Transverse colon (tissue), 4 donors: Measurements from ENCODE around the gene MSI2. TPM values are rescaled to one million over a fixed set of nuclear protein-coding genes. Genes with fewer than 3 reads are reported as not detected.

Experiments used
- DNase-seq: peaks from one replicate; pipeline ENCODE4 v3.0.0-alpha.2; 2019
- H3K27ac ChIP-seq, 4 donors: fragments of 200-600 bp; sonication (generic); 2 replicates each; pipeline ENCODE4 v1.5.1; 2016 to 2018; ENCODE audit warnings: inconsistent platforms in 4 of 4
- H3K27me3 ChIP-seq: fragments of 200-600 bp; sonication (generic); 2 replicates; pipeline ENCODE4 v1.5.1; 2017; ENCODE audit warnings: inconsistent platforms
- H3K36me3 ChIP-seq, 4 donors: fragments of 200-600 bp; sonication (generic); 2 replicates each; pipeline ENCODE4 v1.5.1; 2017 to 2019; ENCODE audit warnings: inconsistent platforms in 4 of 4
- H3K4me1 ChIP-seq, 4 donors: fragments of 200-600 bp; sonication (generic); 2 replicates each; pipeline ENCODE4 v1.5.1; 2017 to 2020; ENCODE audit warnings: inconsistent platforms in 4 of 4
- H3K4me3 ChIP-seq, 4 donors: fragments of 200-600 bp; sonication (generic); 1 replicate in 1 of 4; 2 replicates in 3 of 4; pipeline versions ENCODE4 v1.5.1 to v1.6.1; 2017 to 2019; ENCODE audit warnings: inconsistent platforms in 4 of 4
- H3K9me3 ChIP-seq, 2 donors: fragments of 200-600 bp; sonication (generic); 2 replicates each; pipeline ENCODE4 v1.5.1; 2017 to 2019; ENCODE audit warnings: inconsistent platforms in 2 of 2
- EP300 ChIP-seq: sonication (generic); formaldehyde crosslinking; IDR thresholded peaks from one replicate; pipeline ENCODE4 v1.6.1; 2017; ENCODE audit warnings: antibody characterized with exemption, low read depth
- POLR2A ChIP-seq: fragments of 450-650 bp; IDR thresholded peaks from one replicate; pipeline ENCODE4 v1.6.1; 2016; ENCODE audit warnings: antibody characterized with exemption, mild to moderate bottlenecking, moderate library complexity
- POLR2AphosphoS5 ChIP-seq, 3 donors: sonication (generic); formaldehyde crosslinking; IDR thresholded peaks; one replicate each; pipeline ENCODE4 v1.6.1; 2016; ENCODE audit warnings: antibody characterized with exemption in 3 of 3
- WGBS, 2 donors: methylation state at CpG; one replicate each; pipeline ENCODE4 v1.1.5; 2018; ENCODE audit warnings: low coverage in 1 of 2; 5-methylcytosine and 5-hydroxymethylcytosine counted together
- in situ Hi-C, 4 donors: fragments of 200-750 bp; cut with MboI; loops; one replicate each; pipeline versions ENCODE4 v1.15.0 to v1.15.1; 2017; ENCODE audit warnings: low sequenced_read_pairs in 3 of 4, low pct_ligation_motif_present in 1 of 4, low pct_unique_long_range_greater_than_20kb in 1 of 4
- intact Hi-C: fragments of 100-400 bp; cut with DNase I; formaldehyde crosslinking; loops from one replicate; pipeline ENCODE4 v1.15.1; 2023; ENCODE audit warnings: low total_unique reads
- total RNA-seq, 4 donors: library from RNA; depleted of rRNA; stranded (reverse); fragments of >200 nt; gene quantifications; one replicate each; pipeline ENCODE4 v1.1.0, GENCODE V29; 2016
- TF ChIP-seq, protein P1 (sequence below), 5 experiments: fragments of 200-600 bp in 3 of 5; fragments of 450-650 bp in 2 of 5; sonication (generic) in 3 of 5; IDR thresholded peaks; 1 replicate in 2 of 5; 2 replicates in 3 of 5; pipeline ENCODE4 v1.5.1; 2016 to 2017; ENCODE audit warnings: antibody characterized with exemption in 5 of 5, inconsistent platforms in 3 of 5, mild to moderate bottlenecking in 2 of 5, moderate library complexity in 1 of 5

Gene MSI2
- total RNA-seq, 4 donors from 2014 or later: 20.6 to 36.0 (median 29.3) TPM

GRCh38 chr17:57264250-57264649, 7.9 kb downstream of the MSI2 start:
- Histone ChIP-seq H3K4me3 (no peak overlapping the region), H3K9me3 (no peaks in the 10 kb centered on the region), H3K27ac (no peak overlapping the region), H3K36me3 (peaks cover 0 to 23% (median 4%) of the 10 kb centered on the region in 4 donors), H3K27me3 (no peaks in the 10 kb centered on the region), H3K4me1 (peaks cover 0 to 3% (median under 1%) of the 10 kb centered on the region in 4 donors)
- TF ChIP-seq, protein P1, sequence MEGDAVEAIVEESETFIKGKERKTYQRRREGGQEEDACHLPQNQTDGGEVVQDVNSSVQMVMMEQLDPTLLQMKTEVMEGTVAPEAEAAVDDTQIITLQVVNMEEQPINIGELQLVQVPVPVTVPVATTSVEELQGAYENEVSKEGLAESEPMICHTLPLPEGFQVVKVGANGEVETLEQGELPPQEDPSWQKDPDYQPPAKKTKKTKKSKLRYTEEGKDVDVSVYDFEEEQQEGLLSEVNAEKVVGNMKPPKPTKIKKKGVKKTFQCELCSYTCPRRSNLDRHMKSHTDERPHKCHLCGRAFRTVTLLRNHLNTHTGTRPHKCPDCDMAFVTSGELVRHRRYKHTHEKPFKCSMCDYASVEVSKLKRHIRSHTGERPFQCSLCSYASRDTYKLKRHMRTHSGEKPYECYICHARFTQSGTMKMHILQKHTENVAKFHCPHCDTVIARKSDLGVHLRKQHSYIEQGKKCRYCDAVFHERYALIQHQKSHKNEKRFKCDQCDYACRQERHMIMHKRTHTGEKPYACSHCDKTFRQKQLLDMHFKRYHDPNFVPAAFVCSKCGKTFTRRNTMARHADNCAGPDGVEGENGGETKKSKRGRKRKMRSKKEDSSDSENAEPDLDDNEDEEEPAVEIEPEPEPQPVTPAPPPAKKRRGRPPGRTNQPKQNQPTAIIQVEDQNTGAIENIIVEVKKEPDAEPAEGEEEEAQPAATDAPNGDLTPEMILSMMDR (IDR thresholded peaks at IDR 0.05): no peak
- no peak for TF ChIP-seq POLR2A
- no peak for TF ChIP-seq POLR2AphosphoS5 (IDR thresholded peaks at IDR 0.05)
- TF ChIP-seq EP300: no peak
- intact Hi-C loops (no loop called here), in situ Hi-C loops (loop anchor here in 1 of 4 donors (25.0 kb wide), 1 partner anchor 148 kb away; no protein-coding TSS in a partner anchor)
- WGBS, 2 donors: 94 to 99% methylated on average over 5 of the region's 5 CpGs
- no peak for DNase-seq

GRCh38 chr17:57264776-57265175, 8.5 kb downstream of the MSI2 start:
- in situ Hi-C loops: loop anchor here in 1 of 4 donors (25.0 kb wide), 1 partner anchor 148 kb away; no protein-coding TSS in a partner anchor
- TF ChIP-seq POLR2A (no peak), EP300 (no peak), POLR2AphosphoS5 (IDR thresholded peaks at IDR 0.05) (no peak)
- TF ChIP-seq, protein P1 (IDR thresholded peaks at IDR 0.05): no peak

GRCh38 chr17:57266902-57267311, 10.6 kb downstream of the MSI2 start:
- in situ Hi-C loops: loop anchor here in 1 of 4 donors (25.0 kb wide), 1 partner anchor 145 kb away; no protein-coding TSS in a partner anchor
- Histone ChIP-seq H3K4me1 (no peaks in the 10 kb centered on the region), H3K4me3 (no peak overlapping the region), H3K36me3 (peaks cover 0 to 23% (median 4%) of the 10 kb centered on the region in 4 donors), H3K27ac (no peak overlapping the region), H3K27me3 (no peaks in the 10 kb centered on the region), H3K9me3 (no peaks in the 10 kb centered on the region)
- no peak for DNase-seq
- no peak for TF ChIP-seq POLR2AphosphoS5 (IDR thresholded peaks at IDR 0.05)
- no peak for TF ChIP-seq EP300
- TF ChIP-seq POLR2A: no peak
- TF ChIP-seq, protein P1 (IDR thresholded peaks at IDR 0.05): no peak
- intact Hi-C loops: no loop called here
- 95% methylated on average over 14 of the region's 14 CpGs; no CpG with 5 or more reads in 1 of the 2 donors for WGBS, 2 donors

More at GRCh38 chr17:57264776-57265175, 8.5 kb downstream of the MSI2 start:
- no peak for DNase-seq
- Histone ChIP-seq H3K27ac (no peak overlapping the region), H3K4me1 (no peaks in the 10 kb centered on the region), H3K36me3 (peaks cover 0 to 23% (median 4%) of the 10 kb centered on the region in 4 donors), H3K27me3 (no peaks in the 10 kb centered on the region), H3K9me3 (no peaks in the 10 kb centered on the region), H3K4me3 (no peak overlapping the region)
- intact Hi-C loops: no loop called here
- 97% methylated on average over 7 of the region's 7 CpGs; no CpG with 5 or more reads in 1 of the 2 donors for WGBS, 2 donors

- intact Hi-C loops (no loop called here), in situ Hi-C loops (loop anchor here in 1 of 4 donors (25.0 kb wide), 1 partner anchor 144 kb away; no protein-coding TSS in a partner anchor)
- Histone ChIP-seq H3K9me3 (no peaks in the 10 kb centered on the region), H3K27me3 (no peaks in the 10 kb centered on the region), H3K4me3 (no peak overlapping the region), H3K36me3 (peaks cover 0 to 14% (median 1%) of the 10 kb centered on the region in 4 donors), H3K4me1 (no peaks in the 10 kb centered on the region), H3K27ac (no peak overlapping the region)
- DNase-seq: no peak
- TF ChIP-seq POLR2A: no peak
- TF ChIP-seq, protein P1 (IDR thresholded peaks at IDR 0.05): no peak
- TF ChIP-seq POLR2AphosphoS5 (IDR thresholded peaks at IDR 0.05): no peak
- 82 to 95% methylated on average over 3 to 8 of the region's 8 CpGs for WGBS, 2 donors
These were observed 11.9 kb downstream of the MSI2 start for GRCh38 chr17:57268181-57268580.
